Measurements from ENCODE around the gene EBF3.

The EBF3 gene

GRCh38 chr10:129887986-129888783, 75.9 kb downstream of the EBF3 start:
- ATAC-seq = no peak

- no peak for ATAC-seq
Measured at GRCh38 chr10:129887381-129887905, 76.6 kb downstream of the EBF3 start.

- ATAC-seq = no peak
Measured at GRCh38 chr10:129886263-129886662, 77.8 kb downstream of the EBF3 start.

- ATAC-seq = no peak
Measured at GRCh38 chr10:129885526-129885925, 78.5 kb downstream of the EBF3 start.

DNA sequence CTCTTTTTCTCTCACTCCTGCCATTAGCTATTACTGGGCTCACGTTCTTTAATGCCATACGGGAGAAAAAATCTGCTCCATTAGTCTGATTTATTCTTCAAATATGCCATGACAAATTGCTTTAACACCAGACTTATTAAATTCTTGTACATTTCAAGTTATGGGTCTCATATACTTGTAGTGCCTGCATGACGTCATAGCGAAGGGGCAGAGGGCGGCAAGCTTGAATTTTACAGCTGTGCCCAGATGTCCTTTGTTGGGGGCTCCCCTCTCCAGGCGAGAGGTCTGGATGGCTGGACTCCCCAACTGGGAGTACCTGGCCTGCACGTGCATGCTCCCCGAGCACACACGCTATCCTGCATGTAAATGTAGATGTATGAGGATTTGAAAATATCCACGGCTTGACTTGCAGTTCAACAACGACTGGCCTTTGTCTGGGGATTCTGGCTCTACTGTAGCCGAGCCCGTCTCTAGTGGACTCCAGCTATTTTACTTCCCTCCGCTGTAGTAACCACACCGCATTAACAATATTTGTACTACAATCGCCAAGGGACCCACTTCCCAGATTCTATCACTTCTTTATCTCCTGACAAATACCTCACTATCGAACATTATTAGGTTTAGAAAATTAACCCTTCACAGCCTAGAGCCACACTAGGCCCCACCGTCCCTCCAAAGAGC, 79.5 kb downstream of the EBF3 start:
- no peak for ATAC-seq

- no peak for ATAC-seq
Measured at GRCh38 chr10:129883626-129884397, 80.3 kb downstream of the EBF3 start.

DNA sequence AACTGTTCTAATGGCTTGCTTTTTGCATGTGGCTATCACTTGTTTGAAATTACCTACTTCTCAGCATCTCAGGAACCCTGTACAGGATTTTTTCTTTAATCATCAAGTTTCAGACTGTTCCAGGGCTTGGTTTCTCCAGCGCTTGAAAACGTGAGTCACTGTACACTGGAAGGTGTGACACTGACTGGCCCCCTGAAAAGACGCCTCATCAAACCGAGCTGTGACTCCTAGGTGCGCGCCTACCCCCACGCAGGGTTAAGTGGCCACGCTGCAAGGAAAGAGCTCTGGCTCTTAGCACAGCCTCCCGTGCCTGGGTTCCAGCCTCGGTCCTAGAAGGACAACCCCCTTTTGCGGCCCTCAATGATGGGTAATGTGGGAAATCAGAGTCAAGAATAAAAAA, 81.0 kb downstream of the EBF3 start:
- no peak for ATAC-seq

- no peak for ATAC-seq
Measured at GRCh38 chr10:129882291-129883010, 81.6 kb downstream of the EBF3 start.

DNA sequence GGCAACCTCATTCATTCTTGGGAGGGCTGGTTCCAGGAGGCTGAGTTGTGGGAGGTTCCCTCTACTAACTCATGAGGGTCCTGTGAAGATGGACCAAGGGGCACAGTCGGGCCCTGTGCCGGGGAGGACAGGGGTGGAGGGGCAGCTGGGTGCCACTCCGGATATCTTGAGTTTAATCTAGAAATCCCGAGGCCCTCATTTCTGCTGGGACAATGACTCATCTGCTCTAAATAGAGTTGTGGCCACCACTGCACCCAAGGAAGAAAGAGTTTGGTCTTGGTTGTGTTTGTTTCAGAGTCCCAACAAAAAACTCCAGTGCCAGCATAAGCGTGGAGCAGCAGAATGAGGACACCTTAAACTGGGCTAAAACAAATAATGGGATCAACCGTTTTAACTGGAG, 82.4 kb downstream of the EBF3 start:
- no peak for ATAC-seq

DNA sequence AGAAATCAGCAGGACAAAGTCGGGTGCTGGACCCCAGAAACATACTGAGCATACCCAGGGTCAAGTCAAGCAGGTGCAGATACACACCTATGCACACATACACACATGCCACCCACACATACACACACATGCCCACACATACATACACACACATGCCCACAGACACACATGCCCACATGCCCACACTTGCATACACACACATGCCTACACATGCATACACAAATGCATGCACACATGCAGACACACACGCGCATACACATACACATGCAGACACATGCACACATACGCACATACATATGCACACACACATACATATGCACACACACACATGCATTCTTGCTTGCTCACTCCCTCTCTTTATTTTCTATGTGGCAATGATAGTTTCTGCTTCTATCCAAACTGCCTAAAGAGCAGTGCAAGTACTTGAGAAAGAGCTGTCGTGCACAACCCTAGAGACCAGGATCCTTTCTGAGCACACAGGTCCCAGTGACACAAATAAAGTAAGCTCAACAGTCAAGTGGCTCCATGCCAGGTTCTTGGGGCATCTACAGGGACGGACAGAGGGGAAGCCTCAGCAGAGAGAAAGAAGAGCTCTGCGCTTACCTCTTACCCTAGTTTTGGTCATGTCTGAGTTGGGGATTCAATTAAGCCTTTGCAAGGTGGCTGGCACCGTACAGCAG, 83.7 kb downstream of the EBF3 start:
- ATAC-seq = no peak

GRCh38 chr10:129879655-129880054, 84.4 kb downstream of the EBF3 start:
- no peak for ATAC-seq

DNA sequence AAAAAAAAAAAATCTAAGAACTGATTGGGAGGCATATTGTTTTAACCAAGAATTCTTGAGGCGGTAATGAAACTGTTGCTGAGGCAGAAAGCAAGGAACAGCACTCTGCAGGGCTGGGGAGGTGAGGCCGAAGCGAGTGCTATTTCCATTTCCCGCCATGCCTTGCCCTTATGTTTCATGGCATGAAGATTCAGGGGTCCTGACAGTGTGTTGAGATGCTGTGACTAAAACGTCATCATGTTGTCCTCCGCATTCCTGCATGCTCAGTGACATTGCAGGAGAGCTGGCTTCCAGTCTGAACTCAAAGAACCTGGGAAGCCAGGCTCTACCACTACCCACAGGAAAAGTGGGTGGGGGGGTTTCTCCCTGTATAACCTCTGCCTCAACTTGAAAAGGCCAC, 85.2 kb downstream of the EBF3 start:
- no peak for ATAC-seq

DNA sequence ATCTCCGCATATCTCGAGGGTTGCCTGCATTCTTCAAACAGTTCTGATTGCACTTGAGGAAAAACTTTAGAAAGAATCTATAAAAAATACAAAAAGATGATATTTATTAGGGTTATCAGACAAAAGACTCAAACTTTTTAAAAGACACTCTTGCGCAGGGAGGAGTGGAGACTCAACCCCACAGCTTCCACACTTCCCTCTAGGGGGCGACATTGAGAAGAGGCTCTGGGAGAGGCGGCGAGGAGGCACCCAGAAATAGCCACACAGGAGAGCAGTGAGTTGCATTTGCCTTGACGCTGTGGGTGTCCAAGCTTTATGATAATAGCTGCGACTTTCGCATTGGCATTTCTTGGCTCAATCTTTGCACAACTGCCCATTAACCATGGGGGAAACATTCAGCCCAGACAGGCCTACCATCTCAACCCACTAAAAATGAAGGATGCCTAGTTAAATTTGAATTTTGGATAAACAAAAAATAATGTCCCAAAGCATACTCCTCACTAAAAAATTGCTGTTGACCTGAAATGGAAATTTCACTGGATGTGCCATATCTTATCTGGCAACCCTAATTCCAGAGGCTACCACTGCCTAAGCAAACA, 86.2 kb downstream of the EBF3 start:
- peak in 1 of 2 donors; percentile 48 for ATAC-seq

- no peak for ATAC-seq
Measured at GRCh38 chr10:129876838-129877237, 87.2 kb downstream of the EBF3 start.

- ATAC-seq = no peak
Measured at GRCh38 chr10:129875993-129876726, 87.9 kb downstream of the EBF3 start.

GRCh38 chr10:129873351-129873750, 90.7 kb downstream of the EBF3 start:
- ATAC-seq = no peak

DNA sequence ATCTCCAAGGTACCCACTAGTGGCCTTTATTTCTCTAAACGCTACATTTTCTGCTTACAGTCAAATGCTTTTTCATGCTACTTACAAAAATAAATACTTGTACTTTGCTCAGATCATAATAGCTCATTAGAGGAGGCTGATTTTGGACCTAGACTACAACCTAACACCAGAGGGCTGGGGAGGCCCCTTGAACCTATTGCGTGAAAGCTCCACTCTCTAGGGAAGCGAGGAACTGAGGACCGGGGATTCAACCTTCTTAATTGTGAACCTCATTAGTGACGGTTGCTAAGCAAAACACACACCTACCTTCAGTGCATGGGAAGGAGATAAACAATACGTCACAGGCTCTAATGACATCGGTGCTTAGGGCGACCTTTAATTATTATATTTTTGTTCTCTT, 92.1 kb downstream of the EBF3 start:
- ATAC-seq = no peak

GRCh38 chr10:129870961-129871621, 93.0 kb downstream of the EBF3 start:
- ATAC-seq = no peak

DNA sequence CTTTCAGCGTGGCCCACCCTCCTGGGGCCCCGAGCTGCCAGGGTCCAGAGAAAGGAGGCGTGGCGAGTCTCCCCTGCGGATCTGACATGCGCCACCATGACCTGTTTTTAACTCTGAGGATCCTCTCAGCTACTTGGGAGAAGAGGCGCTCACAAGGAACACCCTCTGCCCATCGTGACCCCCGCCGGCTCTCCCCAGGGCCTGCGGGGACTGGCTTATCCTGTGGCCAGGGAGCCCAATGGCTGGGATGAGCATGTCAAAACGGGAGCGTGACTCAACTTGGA, 93.7 kb downstream of the EBF3 start:
- no peak for ATAC-seq
